HL-60 (cell line): ENCODE measurements around the gene CENPE.

Source experiments
- GABPA ChIP-seq: IDR thresholded peaks from 2 replicates; pipeline ENCODE4 v1.6.1; 2012; ENCODE audit warnings: low read depth
- POLR2AphosphoS5 ChIP-seq: IDR thresholded peaks from 2 replicates; pipeline ENCODE4 v1.6.1; 2012; ENCODE audit warnings: low read depth
- SPI1 ChIP-seq: IDR thresholded peaks from 2 replicates; pipeline ENCODE4 v1.6.1; 2012; ENCODE audit warnings: low read depth, mild to moderate bottlenecking, borderline replicate concordance
- TF ChIP-seq, protein P1 (sequence below): IDR thresholded peaks from one replicate; pipeline ENCODE4 v1.5.1; 2011; ENCODE audit warnings: low read length, control low read depth, inconsistent platforms; ENCODE audit not compliant: insufficient read depth

DNA sequence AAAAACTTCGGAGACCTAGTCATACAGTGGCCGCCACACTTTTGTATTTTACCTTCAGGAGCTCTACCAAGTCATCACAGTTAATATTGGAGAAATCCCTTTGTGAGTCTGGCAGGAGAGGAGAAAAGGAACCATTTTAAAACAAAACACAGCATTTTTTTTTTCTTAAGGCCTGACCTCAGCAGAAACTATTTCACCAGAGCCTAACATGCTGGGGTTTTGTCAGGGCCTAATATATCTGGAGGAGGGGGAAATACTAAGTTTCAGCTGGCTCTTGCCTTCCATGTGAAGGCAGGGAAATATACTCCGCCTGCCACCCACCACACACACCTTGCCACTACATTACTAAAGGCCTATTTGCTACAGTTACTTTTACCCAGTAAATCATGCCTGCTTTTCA, 72.0 kb downstream of the CENPE start:
- TF ChIP-seq, protein P1, sequence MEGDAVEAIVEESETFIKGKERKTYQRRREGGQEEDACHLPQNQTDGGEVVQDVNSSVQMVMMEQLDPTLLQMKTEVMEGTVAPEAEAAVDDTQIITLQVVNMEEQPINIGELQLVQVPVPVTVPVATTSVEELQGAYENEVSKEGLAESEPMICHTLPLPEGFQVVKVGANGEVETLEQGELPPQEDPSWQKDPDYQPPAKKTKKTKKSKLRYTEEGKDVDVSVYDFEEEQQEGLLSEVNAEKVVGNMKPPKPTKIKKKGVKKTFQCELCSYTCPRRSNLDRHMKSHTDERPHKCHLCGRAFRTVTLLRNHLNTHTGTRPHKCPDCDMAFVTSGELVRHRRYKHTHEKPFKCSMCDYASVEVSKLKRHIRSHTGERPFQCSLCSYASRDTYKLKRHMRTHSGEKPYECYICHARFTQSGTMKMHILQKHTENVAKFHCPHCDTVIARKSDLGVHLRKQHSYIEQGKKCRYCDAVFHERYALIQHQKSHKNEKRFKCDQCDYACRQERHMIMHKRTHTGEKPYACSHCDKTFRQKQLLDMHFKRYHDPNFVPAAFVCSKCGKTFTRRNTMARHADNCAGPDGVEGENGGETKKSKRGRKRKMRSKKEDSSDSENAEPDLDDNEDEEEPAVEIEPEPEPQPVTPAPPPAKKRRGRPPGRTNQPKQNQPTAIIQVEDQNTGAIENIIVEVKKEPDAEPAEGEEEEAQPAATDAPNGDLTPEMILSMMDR: no peak
- no peak for TF ChIP-seq POLR2AphosphoS5
- no peak for TF ChIP-seq SPI1
- TF ChIP-seq GABPA: no peak
